Vagina (tissue), 2 donors: ENCODE data around the gene RRAS2.

ENCODE experiments used
- CTCF ChIP-seq, 3 experiments: fragments of 450-650 bp in 2 of 3; fragments of 200-600 bp in 1 of 3; sonication (generic) in 1 of 3; IDR thresholded peaks; one replicate each; pipeline ENCODE4 v1.5.1; 2017 to 2019; ENCODE audit warnings: antibody characterized with exemption in 3 of 3, mild to moderate bottlenecking in 2 of 3, moderate library complexity in 2 of 3
- POLR2A ChIP-seq, 2 donors: fragments of 450-650 bp; IDR thresholded peaks; one replicate each; pipeline ENCODE4 v1.6.1; 2017; ENCODE audit warnings: antibody characterized with exemption in 2 of 2, mild to moderate bottlenecking in 2 of 2, moderate library complexity in 2 of 2
- POLR2AphosphoS5 ChIP-seq, 2 donors: sonication (generic); formaldehyde crosslinking; IDR thresholded peaks; one replicate each; pipeline ENCODE4 v1.9.0; 2017; ENCODE audit warnings: antibody characterized with exemption in 2 of 2, mild to moderate bottlenecking in 2 of 2, low read depth in 1 of 2; ENCODE audit not compliant: insufficient read depth in 1 of 2

- TF ChIP-seq POLR2A (IDR thresholded peaks at IDR 0.05) (no peak), CTCF (IDR thresholded peaks at IDR 0.05) (no peak), POLR2AphosphoS5 (IDR thresholded peaks at IDR 0.05; ENCODE audit: insufficient read depth in 1 of 2, low read depth in 1 of 2) (no peak)
Observed at GRCh38 chr11:14393889-14394288, 34.9 kb upstream of the RRAS2 start.
